NOMO-1 treated with DMSO at 0.1 percent for 48 hours (cell line): ENCODE results near the gene KRT33B.

Source experiments
- DNase-seq: peaks from one replicate; lab custom pipeline; 2025; ENCODE audit not compliant: unreplicated experiment; lab: John Stamatoyannopoulos, UW

The KRT33B gene

DNA sequence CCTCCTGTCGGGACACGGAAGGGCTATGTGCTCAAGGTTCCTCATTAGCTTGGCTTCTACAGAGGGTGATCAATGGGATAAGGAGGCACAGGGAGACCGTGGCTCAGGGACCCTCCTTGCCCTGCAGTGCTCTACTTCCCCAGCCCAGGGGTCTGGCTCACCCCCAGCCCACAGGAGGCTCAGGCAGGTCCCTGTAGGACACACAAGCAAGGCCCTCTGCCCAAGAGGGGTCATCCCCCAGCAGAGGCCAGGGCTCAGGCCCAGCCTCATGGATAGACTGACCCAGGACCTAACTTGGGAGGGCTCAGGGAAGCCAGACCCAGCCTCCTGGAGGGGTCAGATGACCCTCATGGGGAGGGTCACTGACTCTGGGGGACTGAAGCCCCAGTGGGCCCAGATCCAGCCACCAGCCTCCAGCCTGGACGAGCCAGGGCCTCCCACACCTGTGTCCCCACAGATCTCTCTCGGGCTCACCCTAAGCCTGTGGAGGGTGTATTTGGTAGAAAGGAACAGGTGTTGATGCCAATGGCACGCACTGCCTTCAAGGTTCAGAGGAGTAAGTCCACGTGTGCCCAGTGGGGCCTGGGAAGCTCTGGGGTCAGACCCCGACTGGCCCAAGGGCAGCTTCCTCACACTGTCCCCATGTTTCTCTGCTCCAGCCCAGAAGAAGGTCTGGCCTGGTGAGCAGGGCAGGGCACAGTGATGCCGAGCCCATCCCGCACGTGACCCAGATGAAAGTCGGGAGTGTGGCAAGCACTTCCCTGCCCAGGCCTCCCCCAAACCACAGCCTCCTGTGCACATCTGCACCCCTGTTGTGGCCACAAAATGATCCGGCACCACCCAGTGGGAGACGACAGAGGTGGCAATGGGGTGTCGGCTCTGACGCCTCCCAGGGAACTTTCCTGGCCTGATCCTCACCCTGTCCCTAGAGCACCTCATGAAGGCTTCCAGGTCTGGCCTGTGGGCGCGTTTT, 43.2 kb downstream of the KRT33B start:
- no peak for DNase-seq

DNA sequence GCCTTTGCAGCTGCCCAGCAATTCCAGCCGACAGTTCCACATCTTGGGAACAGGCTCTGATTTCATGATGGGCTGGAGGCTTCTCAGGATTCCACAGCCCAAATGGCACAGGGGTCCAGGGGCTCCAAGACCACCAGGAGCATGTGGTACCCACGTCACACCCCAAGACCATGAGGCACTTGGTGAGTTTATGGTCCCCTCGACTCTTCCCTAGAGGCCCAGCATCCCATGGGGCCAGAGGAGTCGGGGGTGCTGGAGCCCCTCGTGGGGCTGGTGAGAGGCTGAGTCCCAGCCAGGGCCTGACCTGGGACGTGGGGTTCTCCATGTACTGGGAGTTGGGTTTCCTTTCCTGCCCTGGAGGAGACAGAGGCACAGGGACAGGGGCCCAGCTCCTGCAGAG, 44.0 kb downstream of the KRT33B start:
- DNase-seq = no peak

DNA sequence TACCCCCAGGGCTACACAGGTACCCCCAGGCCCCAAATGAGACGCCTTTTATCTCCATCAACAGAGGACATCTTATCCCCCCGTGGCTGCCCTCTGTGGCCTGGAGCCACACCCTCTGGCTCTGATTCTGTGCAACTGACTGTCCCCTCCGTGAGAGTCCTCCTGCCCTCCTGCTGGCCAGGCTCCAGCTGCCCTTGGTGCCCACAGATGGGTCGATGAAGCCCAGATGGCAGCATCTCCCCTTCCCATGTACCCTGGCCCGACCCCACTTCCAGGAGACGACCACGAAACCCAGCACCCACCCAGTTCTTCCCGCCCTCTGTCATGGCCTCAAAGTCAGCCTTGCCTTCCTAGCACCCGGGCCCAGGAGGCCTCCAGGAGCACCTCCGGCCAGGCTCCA, 44.5 kb downstream of the KRT33B start:
- DNase-seq = no peak

DNA sequence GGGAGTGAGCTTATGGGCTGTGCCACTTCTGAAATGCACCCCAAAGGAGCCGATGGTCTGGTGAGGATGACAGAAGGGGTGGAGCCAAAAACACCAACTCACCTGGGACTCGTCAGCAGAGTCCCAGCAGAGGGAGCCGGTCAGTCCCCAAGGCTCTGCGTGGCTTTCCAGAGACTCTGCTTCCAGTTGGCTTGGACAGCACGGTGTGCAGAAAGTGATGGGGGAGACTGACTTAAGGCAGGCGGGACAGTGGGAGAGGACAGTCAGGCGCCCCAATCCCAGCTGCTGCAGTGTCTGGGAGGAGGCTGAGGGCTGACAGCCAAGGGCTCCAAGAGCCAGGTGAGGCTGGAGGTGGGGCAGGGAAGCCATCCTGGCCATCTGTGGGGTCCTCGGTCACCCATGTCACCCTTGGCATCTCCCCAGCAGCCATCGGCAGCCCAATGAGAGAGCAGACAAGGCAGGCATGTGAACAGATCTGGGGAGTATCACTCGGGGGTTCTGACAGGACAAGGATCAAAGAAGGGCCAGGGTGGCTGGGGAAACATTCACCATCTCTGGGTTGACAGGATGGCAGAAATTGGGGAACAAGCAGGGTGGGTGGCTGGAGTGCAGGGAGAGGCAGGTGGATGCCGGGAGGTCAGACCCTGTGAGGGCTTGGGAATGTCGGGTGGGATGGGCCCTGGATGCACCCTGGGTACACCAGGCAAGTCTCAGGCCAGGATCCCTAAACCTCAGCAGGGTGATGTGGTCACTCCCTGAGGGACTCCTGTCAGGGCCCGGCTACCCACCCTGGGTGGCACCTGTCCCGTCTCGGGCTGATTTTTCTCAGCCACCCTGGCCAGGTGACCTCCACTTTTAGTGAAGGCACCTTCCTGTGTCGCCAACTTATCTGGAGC, 45.2 kb downstream of the KRT33B start:
- DNase-seq = no peak

DNA sequence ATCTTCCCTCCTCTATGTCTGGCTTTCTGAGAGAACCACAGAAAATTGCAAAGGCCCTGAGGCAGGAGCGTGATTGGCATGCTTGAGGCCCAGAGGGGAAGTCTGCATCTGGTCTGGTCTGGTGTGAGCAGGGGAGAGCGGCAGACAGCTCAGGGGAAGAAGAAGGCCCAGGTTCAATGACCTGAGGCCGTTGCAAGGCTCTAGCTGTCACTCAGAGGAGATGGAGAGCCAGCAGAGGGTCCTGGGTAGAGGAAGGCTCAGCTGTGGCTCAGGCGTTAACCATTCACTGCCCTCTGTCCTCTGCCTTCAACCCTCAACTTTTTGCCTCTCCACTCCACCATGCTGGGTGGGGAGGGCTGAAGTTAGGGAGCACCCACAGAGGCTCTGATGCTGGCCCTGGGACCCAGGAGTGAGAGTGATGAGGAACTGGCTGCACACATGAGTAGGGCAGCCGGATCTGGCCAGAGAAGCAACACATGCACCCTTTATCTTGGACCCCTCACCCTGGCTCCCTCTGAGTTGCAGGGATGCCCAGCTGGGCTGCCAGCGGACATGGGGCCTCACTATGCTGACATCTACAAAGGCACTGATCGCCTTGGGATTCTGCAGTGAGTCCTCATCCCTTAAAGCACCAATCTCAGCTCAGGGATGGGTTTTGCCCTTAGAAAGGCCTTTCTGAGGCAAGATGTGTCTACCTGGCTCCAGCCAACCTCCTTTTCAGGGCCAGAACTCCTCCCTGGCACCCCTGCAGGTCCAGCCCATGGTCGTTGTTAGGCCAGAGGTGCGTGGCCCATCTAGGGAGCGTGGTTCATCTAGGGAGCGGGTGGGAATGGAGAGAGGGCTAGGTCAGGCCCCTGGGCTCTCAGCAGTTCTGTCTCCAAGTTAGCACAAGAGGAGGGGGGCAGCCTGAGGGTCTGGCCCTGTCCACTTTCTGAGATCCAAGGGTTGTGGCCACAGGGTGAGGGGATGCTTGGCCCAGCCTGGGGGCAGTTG, 46.4 kb downstream of the KRT33B start:
- no peak for DNase-seq

DNA sequence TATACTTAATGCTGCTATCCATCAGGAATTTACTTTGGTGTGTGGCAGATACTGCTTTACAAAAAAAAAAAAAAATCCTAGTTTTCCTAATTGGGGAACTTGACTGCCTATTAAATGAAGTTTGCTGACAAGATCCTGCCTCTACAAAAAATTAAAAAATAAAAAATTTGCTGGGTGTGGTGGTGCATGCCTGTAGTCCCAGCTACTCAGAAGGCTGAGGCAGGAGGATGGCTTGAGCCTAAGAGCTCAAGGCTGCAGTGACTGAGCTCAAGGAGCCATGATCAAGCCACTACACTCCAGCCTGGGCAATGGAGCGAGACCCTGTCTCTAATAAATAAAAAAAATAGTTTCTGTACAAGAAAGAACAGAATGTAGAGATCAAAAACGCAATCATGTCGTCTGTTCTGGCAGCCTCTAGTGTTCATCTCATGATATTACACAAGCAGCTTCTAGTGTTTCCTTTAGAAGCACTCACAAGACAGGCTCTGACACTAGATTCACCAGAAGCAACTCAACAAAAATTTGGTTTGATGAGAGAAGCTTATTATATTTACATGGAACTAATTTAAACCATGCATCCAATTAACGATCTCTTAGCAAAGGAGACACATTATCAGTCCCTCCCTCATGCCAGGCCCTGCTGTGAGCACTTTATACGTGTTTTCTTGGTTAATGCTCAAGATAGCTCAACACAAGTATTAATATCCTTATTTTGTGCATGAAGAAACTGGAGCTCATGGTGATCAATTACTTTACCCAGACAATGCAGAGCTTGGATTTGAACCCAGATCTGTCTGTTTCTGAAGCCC, 47.3 kb downstream of the KRT33B start:
- peak; percentile 60 for DNase-seq

DNA sequence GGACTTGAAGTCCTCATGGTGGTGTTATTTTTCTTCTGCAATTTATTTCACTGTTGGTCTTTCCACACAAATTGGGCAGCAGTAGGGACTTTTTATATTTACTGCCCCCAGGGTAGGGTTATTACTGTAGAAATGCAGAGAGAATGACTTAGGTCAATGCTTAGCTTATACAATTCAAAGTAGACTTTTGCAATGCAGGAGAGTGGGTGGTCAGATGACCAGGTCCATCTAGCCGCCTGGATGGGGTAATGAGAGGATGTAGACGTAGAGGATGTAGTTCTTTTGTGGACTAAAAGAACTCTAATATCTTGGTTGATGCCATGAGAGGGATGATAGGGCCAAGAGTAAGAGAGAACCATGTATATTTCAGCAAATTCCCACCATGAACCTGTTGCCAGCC, 51.4 kb downstream of the KRT33B start:
- no peak for DNase-seq

DNA sequence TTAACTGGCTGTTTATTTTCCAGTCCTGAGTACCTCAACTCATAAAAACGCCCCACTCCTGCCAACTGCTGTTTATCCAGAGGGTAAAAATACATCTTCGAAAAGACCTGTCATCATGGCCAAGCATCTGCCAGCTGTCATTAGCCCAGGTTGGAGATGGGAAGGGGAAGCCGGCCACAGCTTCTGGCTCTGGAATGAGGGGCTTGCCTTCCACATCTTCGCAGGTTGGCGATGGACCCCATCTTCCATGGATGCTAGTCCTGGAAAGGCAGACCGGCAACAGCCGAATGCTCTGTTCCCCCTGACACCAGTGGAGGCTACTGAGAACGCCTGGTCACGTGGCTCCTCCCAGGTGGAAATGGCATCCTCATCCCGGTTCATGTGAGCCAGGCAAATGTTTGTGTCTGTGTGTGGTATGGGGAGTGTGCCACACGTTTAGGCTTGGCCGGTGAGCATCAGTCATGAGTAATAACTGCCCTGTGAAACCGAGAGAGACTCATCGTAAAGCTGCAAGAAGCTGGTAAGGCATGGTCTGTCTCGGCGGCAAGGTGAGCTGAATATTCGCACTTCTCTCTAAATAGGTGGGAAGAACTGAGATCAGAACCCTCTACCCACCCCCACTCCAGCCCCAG, 53.7 kb downstream of the KRT33B start:
- no peak for DNase-seq

DNA sequence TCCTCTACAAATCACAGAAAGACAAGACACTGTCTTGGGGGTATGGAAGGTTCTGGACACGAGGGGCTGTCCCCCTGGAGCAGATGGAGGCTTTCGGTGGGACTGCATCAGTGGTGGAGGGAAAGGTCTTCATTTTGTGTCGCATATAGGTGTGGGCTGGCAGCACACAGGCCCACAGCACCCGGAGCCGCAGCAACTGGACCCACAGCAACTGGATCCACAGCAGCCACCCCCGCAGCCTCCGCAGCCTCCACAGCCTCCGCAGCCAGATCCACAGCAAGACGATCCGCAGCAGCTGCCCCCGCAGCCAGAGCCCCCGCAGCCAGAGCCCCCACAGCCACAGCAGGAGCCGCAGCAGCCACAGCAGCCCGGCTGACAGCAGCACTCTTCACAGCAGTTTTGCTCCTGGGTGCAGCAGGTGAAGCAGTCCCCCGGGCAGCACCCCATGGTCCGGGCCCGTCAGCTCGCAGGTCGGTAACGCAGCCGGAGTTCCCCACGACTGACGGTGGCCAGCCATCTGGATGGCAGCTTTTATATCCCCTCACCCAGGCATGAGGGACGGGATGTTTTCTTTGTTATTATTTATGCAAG, 54.3 kb downstream of the KRT33B start, which contains the start of gene KRTAP17-1:
KRTAP17-1 (minus strand) TSS at position 507 of the 591 bp plus-strand sequence; CDS start at position 447, 60 bp downstream.
- DNase-seq = no peak
